Measurements from ENCODE around the gene ADAT3. TPM values are rescaled to one million over a fixed set of nuclear protein-coding genes. Genes with fewer than 3 reads are reported as not detected.

ADAT3 gene
- total RNA-seq, 2 donors from 2014 or later = 9.9 to 13.8 TPM

DNA sequence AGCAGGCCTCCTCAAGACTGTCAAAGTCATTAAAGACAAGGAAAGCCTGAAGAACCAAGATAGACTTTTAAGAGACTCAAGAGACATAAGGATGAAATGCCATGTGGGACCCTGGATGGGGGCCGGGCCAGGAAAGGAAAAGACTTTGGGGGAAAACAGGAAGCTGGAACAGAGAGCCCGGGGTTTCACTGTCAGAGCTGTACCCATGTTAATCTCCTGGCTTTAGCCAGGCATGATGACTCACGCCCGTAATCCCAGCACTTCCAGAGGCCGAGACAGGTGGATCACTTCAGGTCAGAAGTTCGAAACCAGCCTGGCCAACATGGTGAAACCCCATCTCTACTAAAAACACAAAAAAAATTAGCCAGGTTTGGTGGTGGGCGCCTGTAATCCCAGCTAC, 36.2 kb upstream of the ADAT3 start:
- 85 to 88% methylated on average over 7 of the region's 7 CpGs for WGBS, 2 experiments (ENCODE audit: insufficient coverage in 1 of 2, insufficient read length in 1 of 2)
- peaks cover 2% of the 10 kb centered on the region for H3K36me3 Mint-ChIP-seq (ENCODE audit: low read depth)
- H3K27me3 Mint-ChIP-seq (ENCODE audit: insufficient read depth) = no peaks in the 10 kb centered on the region
- Histone ChIP-seq H3K9ac (ENCODE audit: extremely low read depth, low read length, poor library complexity, severe bottlenecking) (no peak overlapping the region), H3K27ac (ENCODE audit: low read depth, low read length) (no peak overlapping the region), H3K4me3 (ENCODE audit: low read length) (no peak overlapping the region), H3K27me3 (ENCODE audit: control insufficient read depth, insufficient read depth, low read length, poor library complexity, severe bottlenecking) (no peaks in the 10 kb centered on the region), H3K4me1 (ENCODE audit: control insufficient read depth, insufficient read depth, low read length) (peaks cover 13% of the 10 kb centered on the region), H3K36me3 (ENCODE audit: control insufficient read depth, insufficient read depth, low read length) (no peaks in the 10 kb centered on the region), H3K9me3 (ENCODE audit: control insufficient read depth, low read length) (no peaks in the 10 kb centered on the region)
- no peak overlapping the region for H3K27ac Mint-ChIP-seq
- no peaks in the 10 kb centered on the region for H3K9me3 Mint-ChIP-seq
- no peak overlapping the region for H3K4me3 Mint-ChIP-seq
- peaks cover 9% of the 10 kb centered on the region for H3K4me1 Mint-ChIP-seq
- DNase-seq = no peak
- TF ChIP-seq, protein P1, sequence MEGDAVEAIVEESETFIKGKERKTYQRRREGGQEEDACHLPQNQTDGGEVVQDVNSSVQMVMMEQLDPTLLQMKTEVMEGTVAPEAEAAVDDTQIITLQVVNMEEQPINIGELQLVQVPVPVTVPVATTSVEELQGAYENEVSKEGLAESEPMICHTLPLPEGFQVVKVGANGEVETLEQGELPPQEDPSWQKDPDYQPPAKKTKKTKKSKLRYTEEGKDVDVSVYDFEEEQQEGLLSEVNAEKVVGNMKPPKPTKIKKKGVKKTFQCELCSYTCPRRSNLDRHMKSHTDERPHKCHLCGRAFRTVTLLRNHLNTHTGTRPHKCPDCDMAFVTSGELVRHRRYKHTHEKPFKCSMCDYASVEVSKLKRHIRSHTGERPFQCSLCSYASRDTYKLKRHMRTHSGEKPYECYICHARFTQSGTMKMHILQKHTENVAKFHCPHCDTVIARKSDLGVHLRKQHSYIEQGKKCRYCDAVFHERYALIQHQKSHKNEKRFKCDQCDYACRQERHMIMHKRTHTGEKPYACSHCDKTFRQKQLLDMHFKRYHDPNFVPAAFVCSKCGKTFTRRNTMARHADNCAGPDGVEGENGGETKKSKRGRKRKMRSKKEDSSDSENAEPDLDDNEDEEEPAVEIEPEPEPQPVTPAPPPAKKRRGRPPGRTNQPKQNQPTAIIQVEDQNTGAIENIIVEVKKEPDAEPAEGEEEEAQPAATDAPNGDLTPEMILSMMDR (conservative IDR thresholded peaks at IDR 0.05) = no peak

DNA sequence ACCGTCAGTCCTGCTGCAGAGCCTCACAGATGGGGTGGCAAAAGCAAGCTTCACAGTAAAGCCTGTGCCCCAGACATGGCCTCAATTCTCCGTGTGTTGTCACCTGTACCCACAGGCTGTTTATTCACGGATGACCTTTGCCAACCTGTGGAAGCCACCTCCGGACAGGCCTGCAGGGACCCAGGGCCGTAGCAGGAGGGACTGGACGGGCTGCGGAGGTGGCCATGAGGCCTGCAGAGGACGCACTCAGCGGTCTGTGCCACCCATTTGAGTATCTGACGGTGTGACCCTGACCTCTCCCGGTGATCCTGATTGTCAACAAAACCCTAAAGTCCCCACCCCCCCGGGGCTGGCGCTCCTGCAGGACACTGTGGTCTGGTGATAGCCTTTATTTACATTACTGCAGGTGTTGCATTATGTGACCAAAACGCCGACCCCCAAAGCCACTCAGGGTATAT, 34.0 kb upstream of the ADAT3 start:
- TF ChIP-seq, protein P1 (conservative IDR thresholded peaks at IDR 0.05) = no peak
- H3K27me3 Mint-ChIP-seq (ENCODE audit: insufficient read depth) = no peaks in the 10 kb centered on the region
- H3K9me3 ChIP-seq (ENCODE audit: control insufficient read depth, low read length) = no peaks in the 10 kb centered on the region
- H3K4me3 Mint-ChIP-seq = no peak overlapping the region
- H3K9me3 Mint-ChIP-seq = no peaks in the 10 kb centered on the region
- peak overlapping the region; percentile 68 for H3K27ac Mint-ChIP-seq
- H3K36me3 Mint-ChIP-seq (ENCODE audit: low read depth) = peaks cover 2% of the 10 kb centered on the region
- peaks cover 22% of the 10 kb centered on the region for H3K4me1 Mint-ChIP-seq
- peaks cover 16% of the 10 kb centered on the region for H3K4me1 ChIP-seq (ENCODE audit: control insufficient read depth, insufficient read depth, low read length)
- no peak overlapping the region for H3K4me3 ChIP-seq (ENCODE audit: low read length)
- no peak overlapping the region for H3K9ac ChIP-seq (ENCODE audit: extremely low read depth, low read length, poor library complexity, severe bottlenecking)
- no peak overlapping the region for H3K27ac ChIP-seq (ENCODE audit: low read depth, low read length)
- H3K27me3 ChIP-seq (ENCODE audit: control insufficient read depth, insufficient read depth, low read length, poor library complexity, severe bottlenecking) = no peaks in the 10 kb centered on the region
- peak; percentile 63 for DNase-seq
- 85 to 92% methylated on average over 7 to 15 of the region's 15 CpGs for WGBS, 2 experiments (ENCODE audit: insufficient coverage in 1 of 2, insufficient read length in 1 of 2)
- H3K36me3 ChIP-seq (ENCODE audit: control insufficient read depth, insufficient read depth, low read length) = no peaks in the 10 kb centered on the region

DNA sequence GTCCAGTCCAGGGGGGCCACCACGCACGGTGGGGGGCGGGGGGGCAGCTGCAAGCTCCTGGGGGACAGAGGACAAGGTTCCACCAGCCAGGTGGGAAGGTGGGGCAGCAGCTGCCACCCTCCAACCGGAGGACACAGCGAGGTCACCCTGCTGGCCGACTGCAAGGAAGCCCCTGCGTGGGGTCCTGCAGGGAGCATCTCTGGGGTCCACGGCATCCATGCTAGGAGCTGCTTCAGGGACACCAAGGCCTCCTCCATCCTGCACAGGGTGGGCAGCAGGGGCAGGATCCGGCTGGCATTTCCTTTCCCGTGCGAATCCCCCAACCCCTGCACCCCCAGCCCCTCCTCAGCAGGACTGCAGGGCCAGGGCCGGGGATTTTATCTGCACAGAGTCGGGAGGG, 33.6 kb upstream of the ADAT3 start:
- WGBS, 2 experiments (ENCODE audit: insufficient coverage in 1 of 2, insufficient read length in 1 of 2) = 88 to 91% methylated on average over 9 to 10 of the region's 13 CpGs
- peaks cover 2% of the 10 kb centered on the region for H3K36me3 Mint-ChIP-seq (ENCODE audit: low read depth)
- H3K9me3 ChIP-seq (ENCODE audit: control insufficient read depth, low read length) = no peaks in the 10 kb centered on the region
- no peak overlapping the region for H3K9ac ChIP-seq (ENCODE audit: extremely low read depth, low read length, poor library complexity, severe bottlenecking)
- TF ChIP-seq, protein P1 (conservative IDR thresholded peaks at IDR 0.05) = no peak
- no peaks in the 10 kb centered on the region for H3K27me3 ChIP-seq (ENCODE audit: control insufficient read depth, insufficient read depth, low read length, poor library complexity, severe bottlenecking)
- peaks cover 22% of the 10 kb centered on the region for H3K4me1 Mint-ChIP-seq
- no peaks in the 10 kb centered on the region for H3K9me3 Mint-ChIP-seq
- no peak overlapping the region for H3K27ac Mint-ChIP-seq
- H3K27ac ChIP-seq (ENCODE audit: low read depth, low read length) = no peak overlapping the region
- H3K4me3 Mint-ChIP-seq = no peak overlapping the region
- no peak for DNase-seq
- no peaks in the 10 kb centered on the region for H3K27me3 Mint-ChIP-seq (ENCODE audit: insufficient read depth)
- H3K4me3 ChIP-seq (ENCODE audit: low read length) = no peak overlapping the region
- no peaks in the 10 kb centered on the region for H3K36me3 ChIP-seq (ENCODE audit: control insufficient read depth, insufficient read depth, low read length)
- H3K4me1 ChIP-seq (ENCODE audit: control insufficient read depth, insufficient read depth, low read length) = peaks cover 16% of the 10 kb centered on the region

All from endodermal cell (in vitro differentiated cells).